Prostate gland (tissue), 2 donors: ENCODE results near the gene TGFBR3. TPM values are rescaled to one million over a fixed set of nuclear protein-coding genes. Genes with fewer than 3 reads are reported as not detected.

ENCODE experiments used
- DNase-seq: peaks from one replicate; pipeline ENCODE4 v3.0.0-alpha.2; 2019; ENCODE audit warnings: low spot score
- H3K27ac ChIP-seq, 2 donors: fragments of 200-600 bp; sonication (generic); 2 replicates each; pipeline ENCODE4 v1.5.1; 2017 to 2019
- H3K27me3 ChIP-seq: fragments of 200-600 bp; sonication (generic); replicated peaks from 2 replicates; pipeline ENCODE4 v1.5.1; 2019; ENCODE audit not compliant: insufficient read depth
- H3K36me3 ChIP-seq, 2 donors: fragments of 200-600 bp; sonication (generic); 1 replicate in 1 of 2; 2 replicates in 1 of 2; pipeline versions ENCODE4 v1.5.1 to v1.8.1; 2017 to 2019
- H3K4me1 ChIP-seq: fragments of 200-600 bp; sonication (generic); replicated peaks from 2 replicates; pipeline ENCODE4 v1.5.1; 2019
- H3K4me3 ChIP-seq, 2 donors: fragments of 200-600 bp; sonication (generic); 2 replicates each; pipeline ENCODE4 v1.5.1; 2017 to 2019
- H3K9me3 ChIP-seq: fragments of 200-600 bp; sonication (generic); 2 replicates; pipeline ENCODE4 v1.5.1; 2017
- CTCF ChIP-seq, 4 experiments: fragments of 200-600 bp in 2 of 4; fragments of 450-650 bp in 2 of 4; sonication (generic) in 2 of 4; IDR thresholded peaks; 1 replicate in 3 of 4; 2 replicates in 1 of 4; pipeline ENCODE4 v1.5.1; 2016 to 2019; ENCODE audit warnings: antibody characterized with exemption in 4 of 4, mild to moderate bottlenecking in 2 of 4, moderate library complexity in 2 of 4
- POLR2A ChIP-seq: fragments of 450-650 bp; IDR thresholded peaks from one replicate; pipeline ENCODE4 v1.6.1; 2016; ENCODE audit warnings: antibody characterized with exemption, mild to moderate bottlenecking
- POLR2AphosphoS5 ChIP-seq: sonication (generic); formaldehyde crosslinking; IDR thresholded peaks from one replicate; pipeline ENCODE4 v1.6.1; 2017; ENCODE audit warnings: antibody characterized with exemption
- WGBS: methylation state at CpG from one replicate; pipeline ENCODE4 v1.1.5; 2018; 5-methylcytosine and 5-hydroxymethylcytosine counted together
- intact Hi-C: fragments of 100-400 bp; cut with DNase I; formaldehyde crosslinking; loops from one replicate; pipeline ENCODE4 v1.14.2; 2022
- total RNA-seq, 2 donors: library from RNA; depleted of rRNA; stranded (reverse); fragments of >200 nt; gene quantifications; one replicate each; pipeline ENCODE4 v1.1.0, GENCODE V29; 2016

The TGFBR3 gene
- total RNA-seq, 2 donors from 2014 or later = 26.4 to 51.7 TPM

GRCh38 chr1:91701472-91701869, 184.5 kb downstream of the TGFBR3 start:
- 92% methylated on average over 4 of the region's 4 CpGs for WGBS
- H3K9me3 ChIP-seq = no peaks in the 10 kb centered on the region
- H3K4me1 ChIP-seq = no peaks in the 10 kb centered on the region
- H3K36me3 ChIP-seq = no peaks in the 10 kb centered on the region
- H3K27me3 ChIP-seq = no peaks in the 10 kb centered on the region
- no peak for TF ChIP-seq CTCF (IDR thresholded peaks at IDR 0.05)
- TF ChIP-seq POLR2A = no peak
- no peak for TF ChIP-seq POLR2AphosphoS5
- DNase-seq = no peak
- H3K27ac ChIP-seq = no peak overlapping the region
- intact Hi-C loops = loop anchor here (10.0 kb wide), 1 partner anchor 177 kb away; no protein-coding TSS in a partner anchor
- H3K4me3 ChIP-seq = no peak overlapping the region

GRCh38 chr1:91700771-91701471, 185.0 kb downstream of the TGFBR3 start:
- H3K36me3 ChIP-seq = no peaks in the 10 kb centered on the region
- H3K4me3 ChIP-seq = no peak overlapping the region
- H3K4me1 ChIP-seq = no peaks in the 10 kb centered on the region
- H3K27ac ChIP-seq = no peak overlapping the region
- 87% methylated on average over 8 of the region's 8 CpGs for WGBS
- TF ChIP-seq POLR2AphosphoS5 = no peak
- TF ChIP-seq POLR2A = no peak
- TF ChIP-seq CTCF (IDR thresholded peaks at IDR 0.05) = no peak
- no peak for DNase-seq
- H3K9me3 ChIP-seq = no peaks in the 10 kb centered on the region
- H3K27me3 ChIP-seq = no peaks in the 10 kb centered on the region
- intact Hi-C loops = loop anchor here (10.0 kb wide), 1 partner anchor 176 kb away; no protein-coding TSS in a partner anchor

GRCh38 chr1:91700332-91700731, 185.6 kb downstream of the TGFBR3 start:
- DNase-seq = no peak
- no peaks in the 10 kb centered on the region for H3K9me3 ChIP-seq
- 97% methylated on average over 2 of the region's 2 CpGs for WGBS
- no peaks in the 10 kb centered on the region for H3K36me3 ChIP-seq
- TF ChIP-seq POLR2A (no peak), CTCF (IDR thresholded peaks at IDR 0.05) (no peak), POLR2AphosphoS5 (no peak)
- H3K27ac ChIP-seq = no peak overlapping the region
- H3K27me3 ChIP-seq = no peaks in the 10 kb centered on the region
- intact Hi-C loops = loop anchor here (10.0 kb wide), 1 partner anchor 176 kb away; no protein-coding TSS in a partner anchor
- H3K4me3 ChIP-seq = no peak overlapping the region
- H3K4me1 ChIP-seq = no peaks in the 10 kb centered on the region

GRCh38 chr1:91699339-91699974, 186.5 kb downstream of the TGFBR3 start:
- TF ChIP-seq POLR2A = no peak
- no peak for TF ChIP-seq POLR2AphosphoS5
- no peak for TF ChIP-seq CTCF (IDR thresholded peaks at IDR 0.05)

More at GRCh38 chr1:91699339-91699974, 186.5 kb downstream of the TGFBR3 start:
- Histone ChIP-seq H3K4me1 (no peaks in the 10 kb centered on the region), H3K27me3 (no peaks in the 10 kb centered on the region), H3K4me3 (no peak overlapping the region), H3K27ac (no peak overlapping the region), H3K9me3 (no peaks in the 10 kb centered on the region), H3K36me3 (no peaks in the 10 kb centered on the region)
- DNase-seq = no peak
- WGBS = 87% methylated on average over 4 of the region's 4 CpGs
- intact Hi-C loops = no loop called here
